IMR-90 (cell line): ENCODE measurements around the gene TRDN. TPM values are rescaled to one million over a fixed set of nuclear protein-coding genes. Genes with fewer than 3 reads are reported as not detected.

ENCODE experiments used
- ATAC-seq: fragments of 200-7000 bp; cut with Tn5 transposase; 2 replicates; pipeline ENCODE4 v1.9.1; 2020; ENCODE audit warnings: low read depth, mild to moderate bottlenecking, moderate library complexity
- BruUV-seq: library from RNA; stranded (reverse); fragments of 400-500 nt; replicated peaks from 2 replicates; lab custom pipeline; 2021; lab: Mats Ljungman, UMichigan
- CTCF ChIA-PET: fragments of 300-600 bp; formaldehyde crosslinking; extraction: SDS; loops from one replicate; lab custom pipeline; 2021; ENCODE audit warnings: antibody characterized with exemption; lab: Yijun Ruan, JAX
- POLR2A ChIA-PET: fragments of 300-600 bp; sonication (Branson Sonifier 250); formaldehyde crosslinking; loops from one replicate; lab custom pipeline; 2022; ENCODE audit warnings: antibody characterized with exemption; ENCODE audit not compliant: unreplicated experiment; lab: Charles Lee
- DNase-seq: peaks from one replicate; pipeline ENCODE4 v3.0.0; 2013
- H2AFZ ChIP-seq: replicated peaks from 2 replicates; pipeline ENCODE3; 2013; ENCODE audit warnings: low read length, mild to moderate bottlenecking; ENCODE audit not compliant: poor library complexity
- H2AK5ac ChIP-seq: 2 replicates; pipeline ENCODE4 v1.6.1; 2013; ENCODE audit warnings: low read depth, low read length, inconsistent platforms
- H2AK9ac ChIP-seq: replicated peaks from 2 replicates; pipeline ENCODE3; 2013; ENCODE audit warnings: mild to moderate bottlenecking, low read depth, low read length, moderate library complexity; ENCODE audit not compliant: poor library complexity
- H2BK120ac ChIP-seq: 2 replicates; pipeline ENCODE4 v1.6.1; 2013; ENCODE audit warnings: low read depth, low read length, inconsistent platforms
- H2BK15ac ChIP-seq: 3 replicates; pipeline ENCODE4 v1.6.1; 2013; ENCODE audit warnings: low read depth, low read length, inconsistent platforms
- H2BK20ac ChIP-seq: 2 replicates; pipeline ENCODE4 v1.6.1; 2013; ENCODE audit warnings: low read depth, mild to moderate bottlenecking, inconsistent platforms, low read length, moderate library complexity
- H2BK5ac ChIP-seq: 2 replicates; pipeline ENCODE4 v1.6.1; 2013; ENCODE audit warnings: mild to moderate bottlenecking, low read depth, low read length, inconsistent platforms; ENCODE audit not compliant: poor library complexity, severe bottlenecking
- H3K14ac ChIP-seq: replicated peaks from 2 replicates; pipeline ENCODE4 v1.6.1; 2013; ENCODE audit warnings: low read depth, low read length, inconsistent platforms
- H3K18ac ChIP-seq: 2 replicates; pipeline ENCODE4 v1.6.1; 2013; ENCODE audit warnings: low read depth, low read length, control low read depth
- H3K23ac ChIP-seq: 2 replicates; pipeline ENCODE4 v1.6.1; 2013; ENCODE audit warnings: low read depth, low read length, inconsistent platforms
- H3K27ac ChIP-seq: 2 replicates; pipeline ENCODE4 v1.5.1; 2013; ENCODE audit warnings: mild to moderate bottlenecking, control low read depth, low read length; ENCODE audit not compliant: insufficient read depth
- H3K27me3 ChIP-seq: 2 replicates; pipeline ENCODE4 v1.6.1; 2013; ENCODE audit warnings: low read length; ENCODE audit not compliant: control insufficient read depth, insufficient read depth
- H3K36me3 ChIP-seq: 2 replicates; pipeline ENCODE4 v1.6.1; 2013; ENCODE audit warnings: low read length, mixed read lengths; ENCODE audit not compliant: control insufficient read depth, insufficient read depth
- H3K4ac ChIP-seq: 2 replicates; pipeline ENCODE4 v1.6.1; 2013; ENCODE audit warnings: low read depth, low read length, inconsistent platforms
- H3K4me1 ChIP-seq: 2 replicates; pipeline ENCODE4 v1.6.1; 2013; ENCODE audit warnings: low read length, mixed read lengths; ENCODE audit not compliant: control insufficient read depth, insufficient read depth
- H3K4me2 ChIP-seq: 2 replicates; pipeline ENCODE4 v1.6.1; 2013; ENCODE audit warnings: low read depth, mild to moderate bottlenecking, control low read depth, low read length, moderate library complexity
- H3K4me3 ChIP-seq: 2 replicates; pipeline ENCODE4 v1.5.1; 2013; ENCODE audit warnings: low read depth, mild to moderate bottlenecking, control low read depth, low read length, moderate library complexity; ENCODE audit not compliant: insufficient read depth
- H3K56ac ChIP-seq: 2 replicates; pipeline ENCODE4 v1.6.1; 2013; ENCODE audit warnings: low read length, inconsistent platforms; ENCODE audit not compliant: insufficient read depth; ENCODE audit errors: extremely low read depth
- H3K79me1 ChIP-seq, 2 experiments: 2 replicates each; pipeline ENCODE4 v1.6.1; 2013; ENCODE audit warnings: low read length in 2 of 2, inconsistent platforms in 1 of 2, low read depth in 1 of 2
- H3K9ac ChIP-seq: 2 replicates; pipeline ENCODE4 v1.6.1; 2013; ENCODE audit warnings: low read depth, low read length, control low read depth
- H3K9me1 ChIP-seq: 2 replicates; pipeline ENCODE4 v1.6.1; 2013; ENCODE audit warnings: low read length, inconsistent platforms; ENCODE audit not compliant: insufficient read depth
- H3K9me3 ChIP-seq: 2 replicates; pipeline ENCODE4 v1.6.1; 2013; ENCODE audit warnings: low read length; ENCODE audit not compliant: control insufficient read depth, insufficient read depth
- H4K20me1 ChIP-seq: 2 replicates; pipeline ENCODE4 v1.6.1; 2013; ENCODE audit warnings: low read length, inconsistent platforms; ENCODE audit not compliant: insufficient read depth
- H4K5ac ChIP-seq: 2 replicates; pipeline ENCODE4 v1.6.1; 2013; ENCODE audit warnings: mild to moderate bottlenecking, low read depth, low read length, control low read depth
- H4K8ac ChIP-seq, 2 experiments: 2 replicates each; pipeline ENCODE4 v1.6.1; 2013; ENCODE audit warnings: low read depth in 2 of 2, low read length in 2 of 2, control low read depth in 1 of 2, inconsistent platforms in 1 of 2
- H4K91ac ChIP-seq: 2 replicates; pipeline ENCODE4 v1.6.1; 2013; ENCODE audit warnings: low read depth, low read length, inconsistent platforms; ENCODE audit not compliant: insufficient read depth
- BHLHE40 ChIP-seq: fragments of 150-350 bp; IDR thresholded peaks from 2 replicates; pipeline ENCODE4 v1.6.1; 2016; ENCODE audit warnings: mild to moderate bottlenecking, low read depth, low read length
- CEBPB ChIP-seq: IDR thresholded peaks from 2 replicates; pipeline ENCODE4 v1.6.1; 2012; ENCODE audit warnings: low read depth, low read length, improper control_type of control experiment
- CHD1 ChIP-seq: IDR thresholded peaks from 2 replicates; pipeline ENCODE4 v1.6.1; 2012; ENCODE audit warnings: low read depth, low read length, improper control_type of control experiment
- CTCF ChIP-seq: conservative IDR thresholded peaks from 2 replicates; pipeline ENCODE4 v1.5.1; 2012; ENCODE audit warnings: mild to moderate bottlenecking, low read depth, low read length, improper control_type of control experiment
- ELK1 ChIP-seq: fragments of 150-350 bp; IDR thresholded peaks from 2 replicates; pipeline ENCODE4 v1.6.1; 2016; ENCODE audit warnings: low read depth, mild to moderate bottlenecking, low read length, moderate library complexity, borderline replicate concordance
- FOS ChIP-seq: fragments of 150-350 bp; IDR thresholded peaks from 2 replicates; pipeline ENCODE4 v1.6.1; 2016; ENCODE audit warnings: low read depth, low read length
- MAFK ChIP-seq: IDR thresholded peaks from 2 replicates; pipeline ENCODE4 v1.6.1; 2012; ENCODE audit warnings: low read depth, low read length, improper control_type of control experiment
- MAZ ChIP-seq: IDR thresholded peaks from 2 replicates; pipeline ENCODE4 v1.6.1; 2012; ENCODE audit warnings: low read depth, mild to moderate bottlenecking, low read length, improper control_type of control experiment, moderate library complexity, borderline replicate concordance
- MXI1 ChIP-seq: IDR thresholded peaks from 2 replicates; pipeline ENCODE4 v1.6.1; 2012; ENCODE audit warnings: low read depth, mild to moderate bottlenecking, low read length, moderate library complexity, borderline replicate concordance
- NFE2L2 ChIP-seq: fragments of 150-350 bp; IDR thresholded peaks from 2 replicates; pipeline ENCODE4 v1.6.1; 2016; ENCODE audit warnings: low read depth, mild to moderate bottlenecking, low read length
- POLR2A ChIP-seq: IDR thresholded peaks from 2 replicates; pipeline ENCODE4 v1.6.1; 2012; ENCODE audit warnings: mild to moderate bottlenecking, low read depth, low read length
- RAD21 ChIP-seq: IDR thresholded peaks from 2 replicates; pipeline ENCODE4 v1.6.1; 2012; ENCODE audit warnings: low read length, improper control_type of control experiment
- RCOR1 ChIP-seq: IDR thresholded peaks from 2 replicates; pipeline ENCODE4 v1.6.1; 2012; ENCODE audit warnings: mild to moderate bottlenecking, low read length, improper control_type of control experiment; ENCODE audit not compliant: insufficient replicate concordance
- RFX5 ChIP-seq: IDR thresholded peaks from 2 replicates; pipeline ENCODE4 v1.8.0; 2012; ENCODE audit warnings: low read depth, mild to moderate bottlenecking, low read length, moderate library complexity
- SMC3 ChIP-seq: fragments of 150-350 bp; IDR thresholded peaks from 2 replicates; pipeline ENCODE4 v1.6.1; 2016; ENCODE audit warnings: low read depth, mild to moderate bottlenecking, antibody characterized with exemption, low read length, moderate library complexity
- USF2 ChIP-seq: fragments of 150-350 bp; IDR thresholded peaks from 2 replicates; pipeline ENCODE4 v1.6.1; 2017; ENCODE audit warnings: mild to moderate bottlenecking, antibody characterized with exemption, low read length, low read depth
- dilution Hi-C: fragments of 300-500 bp; cut with HindIII; formaldehyde crosslinking; loops from one replicate; pipeline ENCODE4 v1.14.3; 2018; ENCODE audit warnings: low sequenced_read_pairs; ENCODE audit not compliant: unreplicated experiment
- in situ Hi-C: fragments of 300-500 bp; cut with MboI; formaldehyde crosslinking; loops from 3 replicates; pipeline ENCODE4 v1.14.3; 2019; ENCODE audit warnings: low sequenced_read_pairs, inconsistent platforms, mixed read lengths
- intact Hi-C: fragments of 100-400 bp; cut with micrococcal nuclease; formaldehyde crosslinking; loops from 2 replicates; pipeline ENCODE4 v1.10.0; 2022
- polyA plus RNA-seq, 3 experiments: library from polyadenylated mRNA; depleted of rRNA; stranded (reverse); fragments of >200 nt; gene quantifications; 2 replicates each; pipeline ENCODE4 v1.2.3, GENCODE V29; 2012; ENCODE audit warnings: low replicate concordance in 1 of 3
- total RNA-seq: library from RNA; depleted of rRNA; stranded (reverse); fragments of >200 nt; gene quantifications from 2 replicates; pipeline ENCODE4 v1.2.3, GENCODE V29; 2012

The TRDN gene
- total and polyA plus RNA-seq, 2 of the 4 experiments (the other 2 are of a cell fraction), result not detected

- no peak overlapping the region for H2AFZ ChIP-seq
- H3K4me3 ChIP-seq, result no peak overlapping the region
- H2BK5ac ChIP-seq, result no peak overlapping the region
- no peak overlapping the region for H4K5ac ChIP-seq
- H3K4ac ChIP-seq, result no peak overlapping the region
- TF ChIP-seq MAZ (no peak), POLR2A (no peak), CTCF (no peak), ELK1 (no peak), MXI1 (no peak), RCOR1 (no peak), FOS (no peak), CEBPB (no peak), CHD1 (no peak), RFX5 (no peak), SMC3 (no peak), NFE2L2 (no peak), USF2 (no peak), BHLHE40 (no peak), MAFK (no peak), RAD21 (no peak)
- ATAC-seq (no peak), DNase-seq (no peak)
- no peak overlapping the region for H3K23ac ChIP-seq
- no peaks in the 10 kb centered on the region for H3K4me1 ChIP-seq
- H3K79me1 ChIP-seq, result no peaks in the 10 kb centered on the region
- H3K14ac ChIP-seq, result no peak overlapping the region
- H3K36me3 ChIP-seq, result no peaks in the 10 kb centered on the region
- no TSS peak for BruUV-seq
- intact Hi-C loops, result no loop called here
- H3K27ac ChIP-seq, result no peak overlapping the region
- H3K56ac ChIP-seq, result no peak overlapping the region
- no peak overlapping the region for H3K4me2 ChIP-seq
- in situ Hi-C loops, result no loop called here
- ChIA-PET CTCF (no interaction called here), POLR2A (no interaction called here)
- no peak overlapping the region for H3K9ac ChIP-seq
- no peak overlapping the region for H3K18ac ChIP-seq
- H3K9me3 ChIP-seq, result peaks cover 4% of the 10 kb centered on the region
- no peak overlapping the region for H2AK9ac ChIP-seq
- no peaks in the 10 kb centered on the region for H4K20me1 ChIP-seq
- no peaks in the 10 kb centered on the region for H3K27me3 ChIP-seq
- no peak overlapping the region for H2BK20ac ChIP-seq
- dilution Hi-C loops, result no loop called here
- H2BK15ac ChIP-seq, result no peak overlapping the region
- no peak overlapping the region for H4K91ac ChIP-seq
- H3K9me1 ChIP-seq, result no peaks in the 10 kb centered on the region
- H2BK120ac ChIP-seq, result no peak overlapping the region
- no peak overlapping the region for H2AK5ac ChIP-seq
- no peak overlapping the region for H4K8ac ChIP-seq
Measured at GRCh38 chr6:123193298-123193697, 443.5 kb downstream of the TRDN start.
